Trophoblast cell (in vitro differentiated cells and primary cell): ENCODE measurements around the gene POLR3E.
A peak's percentile ranks its signal among the peaks of the same experiment; 100 is the strongest.

Source experiments
- DNase-seq, 2 donors: peaks; one replicate each; pipeline ENCODE4 v3.0.0-alpha.2; 2016
- H2AFZ ChIP-seq: 2 replicates; pipeline ENCODE4 v1.6.1; 2013; ENCODE audit warnings: low read length, moderate library complexity, mild to moderate bottlenecking; ENCODE audit not compliant: insufficient read depth, poor library complexity
- H2AK5ac ChIP-seq: 2 replicates; pipeline ENCODE4 v1.6.1; 2013; ENCODE audit warnings: mild to moderate bottlenecking, low read length
- H2BK120ac ChIP-seq: 2 replicates; pipeline ENCODE4 v1.6.1; 2013; ENCODE audit warnings: low read length, mild to moderate bottlenecking, moderate library complexity; ENCODE audit not compliant: insufficient read depth, poor library complexity
- H2BK12ac ChIP-seq: 2 replicates; pipeline ENCODE4 v1.6.1; 2013; ENCODE audit warnings: mild to moderate bottlenecking, low read length, moderate library complexity
- H2BK5ac ChIP-seq: 2 replicates; pipeline ENCODE4 v1.6.1; 2013; ENCODE audit warnings: low read length, low read depth, moderate library complexity, mild to moderate bottlenecking; ENCODE audit not compliant: poor library complexity
- H3K14ac ChIP-seq: 2 replicates; pipeline ENCODE4 v1.6.1; 2013; ENCODE audit warnings: mild to moderate bottlenecking, low read length
- H3K18ac ChIP-seq: 2 replicates; pipeline ENCODE4 v1.6.1; 2013; ENCODE audit warnings: mild to moderate bottlenecking, low read length
- H3K23ac ChIP-seq: 2 replicates; pipeline ENCODE4 v1.6.1; 2013; ENCODE audit warnings: low read length
- H3K27ac ChIP-seq: 2 replicates; pipeline ENCODE4 v1.5.1; 2013; ENCODE audit warnings: low read depth, mild to moderate bottlenecking, inconsistent platforms, low read length, moderate library complexity
- H3K27me3 ChIP-seq: 2 replicates; pipeline ENCODE4 v1.6.1; 2013; ENCODE audit warnings: inconsistent platforms, mild to moderate bottlenecking, low read length, moderate library complexity; ENCODE audit not compliant: insufficient read depth
- H3K36me3 ChIP-seq, 2 experiments: 1 replicate in 1 of 2; 2 replicates in 1 of 2; pipeline ENCODE4 v1.6.1; 2013; ENCODE audit warnings: low read length in 2 of 2, mild to moderate bottlenecking in 2 of 2, moderate library complexity in 1 of 2; ENCODE audit not compliant: insufficient read depth in 2 of 2, control insufficient read depth in 1 of 2
- H3K4ac ChIP-seq: 2 replicates; pipeline ENCODE4 v1.6.1; 2013; ENCODE audit warnings: low read depth, mild to moderate bottlenecking, low read length, moderate library complexity
- H3K4me1 ChIP-seq, 2 experiments: 1 replicate in 1 of 2; 2 replicates in 1 of 2; pipeline ENCODE4 v1.6.1; 2013; ENCODE audit warnings: low read length in 2 of 2, mild to moderate bottlenecking in 2 of 2, moderate library complexity in 1 of 2; ENCODE audit not compliant: insufficient read depth in 2 of 2, control insufficient read depth in 1 of 2
- H3K4me2 ChIP-seq: 2 replicates; pipeline ENCODE4 v1.6.1; 2013; ENCODE audit warnings: inconsistent platforms, mild to moderate bottlenecking, low read length, moderate library complexity
- H3K4me3 ChIP-seq: 2 replicates; pipeline ENCODE4 v1.5.1; 2013; ENCODE audit warnings: mild to moderate bottlenecking, low read depth, low read length, inconsistent platforms
- H3K79me1 ChIP-seq: one replicate; pipeline ENCODE4 v1.6.1; 2013; ENCODE audit warnings: low read length
- H3K79me2 ChIP-seq: 2 replicates; pipeline ENCODE4 v1.6.1; 2013; ENCODE audit warnings: low read length, mild to moderate bottlenecking; ENCODE audit not compliant: control insufficient read depth, insufficient read depth, poor library complexity
- H3K9ac ChIP-seq: 2 replicates; pipeline ENCODE4 v1.6.1; 2013; ENCODE audit warnings: mild to moderate bottlenecking, low read length
- H3K9me3 ChIP-seq: 2 replicates; pipeline ENCODE4 v1.6.1; 2013; ENCODE audit warnings: low read depth, mild to moderate bottlenecking, control low read depth, inconsistent platforms, low read length; ENCODE audit not compliant: insufficient read depth
- H4K12ac ChIP-seq: 2 replicates; pipeline ENCODE4 v1.6.1; 2013; ENCODE audit warnings: low read depth, mild to moderate bottlenecking, low read length, moderate library complexity
- H4K8ac ChIP-seq: 2 replicates; pipeline ENCODE4 v1.6.1; 2013; ENCODE audit warnings: low read depth, mild to moderate bottlenecking, low read length, moderate library complexity
- H4K91ac ChIP-seq: one replicate; pipeline ENCODE4 v1.6.1; 2013; ENCODE audit warnings: low read depth, mild to moderate bottlenecking, low read length, moderate library complexity
- WGBS: extraction: QIAGEN DNeasy Blood & Tissue Kit; methylation state at CpG from one replicate; pipeline ENCODE4 v1.1.7; 2013; ENCODE audit warnings: missing lambda C conversion rate; ENCODE audit not compliant: insufficient read length, insufficient coverage; ENCODE audit errors: extremely low coverage; 5-methylcytosine and 5-hydroxymethylcytosine counted together

POLR3E gene

DNA sequence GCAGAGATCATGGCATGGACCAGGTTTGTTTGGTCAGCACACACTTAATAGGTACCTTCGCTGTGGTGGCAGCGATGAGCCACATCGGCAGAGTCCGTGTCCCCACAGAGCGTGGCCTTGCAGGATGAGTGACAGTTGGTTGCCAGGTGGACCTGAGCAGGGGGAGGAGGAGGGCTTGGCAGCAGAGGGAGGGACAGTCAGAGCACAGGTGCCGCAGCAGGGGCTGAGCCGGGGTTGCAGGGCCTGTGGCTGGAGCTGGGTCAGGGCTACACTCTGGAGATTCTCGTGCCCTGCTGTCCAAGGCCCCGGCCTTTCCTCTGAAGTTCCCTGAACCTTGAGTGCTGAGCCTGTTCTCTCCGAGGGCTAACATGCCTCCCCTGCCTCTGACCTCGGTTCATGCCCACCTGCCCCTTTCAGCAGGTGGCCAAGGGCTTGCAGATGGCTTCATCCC is 24.8 kb downstream of the POLR3E start:
- Histone ChIP-seq H4K12ac (no peak overlapping the region), H3K18ac (no peak overlapping the region)
- no CpG with 5 or more reads among the region's 11 CpGs for WGBS

DNA sequence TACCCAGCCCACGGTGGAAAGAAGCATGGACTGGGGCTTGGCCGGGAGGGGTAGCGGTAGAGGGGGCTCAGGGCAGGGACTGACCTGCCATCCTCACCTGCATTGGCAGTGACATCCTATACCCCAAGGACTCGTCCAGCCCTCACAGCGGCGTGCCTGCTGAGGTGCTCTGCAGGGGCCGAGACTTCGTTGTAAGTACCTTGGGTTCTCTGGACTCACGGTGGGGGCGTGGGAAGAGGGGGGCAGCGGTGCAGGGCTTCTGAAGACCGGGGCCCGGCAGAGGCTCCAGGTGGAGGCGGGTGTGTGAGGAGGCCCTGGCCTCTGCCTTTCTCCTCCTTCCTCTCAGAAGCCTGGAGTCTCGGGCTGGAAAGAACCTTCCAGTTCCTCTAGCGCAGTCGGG is 25.5 kb downstream of the POLR3E start:
- Histone ChIP-seq H3K14ac (no peak overlapping the region), H3K27ac (no peak overlapping the region), H3K79me2 (no peaks in the 10 kb centered on the region), H2AFZ (no peak overlapping the region), H3K4ac (no peak overlapping the region), H2BK120ac (no peak overlapping the region), H3K4me3 (no peak overlapping the region), H4K12ac (no peak overlapping the region), H3K36me3 (peaks cover 54 to 64% of the 10 kb centered on the region in 2 experiments), H3K79me1 (no peaks in the 10 kb centered on the region), H2BK5ac (no peak overlapping the region), H3K18ac (peak overlapping the region; percentile 12), H3K23ac (no peak overlapping the region), H3K4me2 (no peak overlapping the region), H3K9ac (no peak overlapping the region), H4K8ac (no peak overlapping the region), H4K91ac (no peak overlapping the region), H2AK5ac (no peak overlapping the region), H3K4me1 (no peaks in the 10 kb centered on the region), H3K9me3 (no peaks in the 10 kb centered on the region), H2BK12ac (no peak overlapping the region), H3K27me3 (no peaks in the 10 kb centered on the region)
- no CpG with 5 or more reads among the region's 17 CpGs for WGBS
- no peak for DNase-seq

More for the DNA sequence above, 24.8 kb downstream of the POLR3E start:
- no peak overlapping the region for H3K27ac ChIP-seq
- no peaks in the 10 kb centered on the region for H3K27me3 ChIP-seq
- H3K36me3 ChIP-seq: peaks cover 53 to 64% of the 10 kb centered on the region in 2 experiments
- no peaks in the 10 kb centered on the region for H3K9me3 ChIP-seq
- no peaks in the 10 kb centered on the region for H3K4me1 ChIP-seq
- H3K9ac ChIP-seq: no peak overlapping the region
- H3K4me3 ChIP-seq: no peak overlapping the region
- no peak overlapping the region for H2BK120ac ChIP-seq
- H2BK12ac ChIP-seq: no peak overlapping the region
- DNase-seq: no peak
- no peak overlapping the region for H3K4me2 ChIP-seq
- no peak overlapping the region for H4K8ac ChIP-seq
- no peak overlapping the region for H2BK5ac ChIP-seq
- H3K14ac ChIP-seq: no peak overlapping the region
- no peak overlapping the region for H3K23ac ChIP-seq
- H2AK5ac ChIP-seq: no peak overlapping the region
- H3K4ac ChIP-seq: no peak overlapping the region
- H3K79me2 ChIP-seq: no peaks in the 10 kb centered on the region
- H4K91ac ChIP-seq: no peak overlapping the region
- H2AFZ ChIP-seq: no peak overlapping the region
- no peaks in the 10 kb centered on the region for H3K79me1 ChIP-seq

DNA sequence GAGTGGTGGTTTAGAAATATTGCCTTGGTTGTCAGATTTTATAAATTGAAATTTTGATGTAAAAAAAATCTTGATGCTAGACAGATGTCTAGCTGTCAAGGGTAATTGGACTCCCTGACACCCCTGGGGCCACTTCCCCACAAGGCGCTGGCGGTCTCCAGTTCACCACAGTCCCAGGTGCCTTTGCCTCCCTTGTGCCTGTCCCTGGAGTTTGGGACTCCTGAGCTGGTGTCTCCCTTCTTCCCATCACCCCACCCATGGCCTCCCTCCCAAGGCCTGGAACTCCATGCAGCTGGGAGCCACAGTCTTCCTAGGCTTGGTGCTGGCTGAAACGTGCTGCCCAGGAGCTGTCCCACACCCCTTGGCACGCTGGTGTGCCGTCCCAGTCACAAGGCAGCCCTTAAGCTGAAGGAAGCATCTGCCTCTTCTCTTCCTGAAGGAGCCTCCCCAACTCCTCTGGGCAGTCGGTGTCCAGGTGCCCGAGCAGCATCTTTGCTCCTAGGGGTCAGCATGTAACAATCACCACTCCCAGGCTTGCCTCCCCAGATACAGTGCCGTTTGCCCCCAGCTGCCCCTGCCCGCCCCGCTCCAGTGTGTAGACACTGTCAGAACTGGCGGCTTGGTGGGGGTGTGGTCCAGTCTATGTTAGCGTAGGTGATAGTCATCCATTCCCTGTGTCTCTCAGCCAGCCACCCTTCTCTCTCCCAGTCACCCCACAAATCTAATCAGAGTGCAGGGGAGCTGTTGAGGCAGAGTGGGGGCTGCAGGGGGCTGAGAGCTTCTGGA is 26.2 kb downstream of the POLR3E start:
- Histone ChIP-seq H2AFZ (no peak overlapping the region), H2BK5ac (no peak overlapping the region), H3K4me1 (no peaks in the 10 kb centered on the region), H3K27me3 (no peaks in the 10 kb centered on the region), H3K79me1 (no peaks in the 10 kb centered on the region), H2AK5ac (no peak overlapping the region), H4K91ac (no peak overlapping the region), H4K8ac (no peak overlapping the region), H3K9me3 (no peaks in the 10 kb centered on the region), H2BK12ac (no peak overlapping the region), H3K4me3 (no peak overlapping the region), H3K9ac (no peak overlapping the region), H3K14ac (no peak overlapping the region), H3K4ac (no peak overlapping the region), H3K36me3 (peaks cover 56 to 68% of the 10 kb centered on the region in 2 experiments), H3K18ac (no peak overlapping the region), H3K23ac (no peak overlapping the region), H2BK120ac (no peak overlapping the region), H3K79me2 (no peaks in the 10 kb centered on the region), H3K27ac (no peak overlapping the region), H3K4me2 (no peak overlapping the region), H4K12ac (no peak overlapping the region)
- DNase-seq: no peak
- WGBS: no CpG with 5 or more reads among the region's 12 CpGs

DNA sequence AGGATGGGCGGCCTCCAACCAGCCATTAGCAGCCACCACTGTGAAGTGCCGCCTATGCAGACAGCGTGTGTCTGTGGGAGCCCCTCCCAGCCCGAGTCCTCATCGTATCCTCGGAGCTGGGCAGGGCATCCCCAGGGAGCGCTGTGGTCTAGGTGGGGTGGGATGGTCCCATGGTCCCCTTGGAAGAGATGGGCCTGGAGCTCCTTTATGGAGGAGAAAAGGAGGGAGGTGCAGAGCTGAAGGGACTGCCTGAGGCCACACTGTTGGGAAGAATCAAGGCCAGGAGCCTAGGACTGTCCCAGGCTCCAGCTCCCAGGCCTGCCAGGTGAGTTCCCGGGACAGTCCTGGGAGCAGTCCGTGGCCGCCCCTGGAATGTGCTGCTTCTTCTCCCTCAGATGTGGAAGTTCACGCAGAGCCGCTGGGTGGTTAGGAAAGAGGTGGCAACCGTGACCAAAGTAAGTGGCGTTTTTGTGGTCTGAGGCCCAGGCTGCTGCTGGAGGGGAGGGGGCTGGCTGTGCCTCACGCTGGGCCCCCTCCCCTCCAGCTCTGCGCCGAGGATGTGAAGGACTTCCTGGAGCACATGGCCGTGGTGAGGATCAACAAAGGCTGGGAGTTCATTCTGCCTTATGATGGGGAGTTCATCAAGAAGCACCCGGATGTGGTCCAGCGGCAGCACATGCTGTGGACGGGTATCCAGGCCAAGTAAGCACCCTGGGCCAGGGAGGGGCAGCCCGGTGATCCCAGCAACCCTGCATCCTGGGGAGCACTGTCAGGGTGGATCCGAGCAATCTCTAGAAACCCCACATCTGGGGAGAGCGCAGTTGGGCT is 27.0 kb downstream of the POLR3E start:
- Histone ChIP-seq H3K9ac (no peak overlapping the region), H2BK5ac (no peak overlapping the region), H3K23ac (no peak overlapping the region), H3K18ac (no peak overlapping the region), H3K79me1 (no peaks in the 10 kb centered on the region), H3K36me3 (peaks cover 57 to 70% of the 10 kb centered on the region in 2 experiments), H4K12ac (no peak overlapping the region), H3K79me2 (no peaks in the 10 kb centered on the region), H3K4me2 (no peak overlapping the region), H2BK12ac (no peak overlapping the region), H3K4me3 (no peak overlapping the region), H4K8ac (no peak overlapping the region), H3K9me3 (no peaks in the 10 kb centered on the region), H3K14ac (no peak overlapping the region), H4K91ac (no peak overlapping the region), H2AK5ac (no peak overlapping the region), H3K4me1 (no peaks in the 10 kb centered on the region), H2BK120ac (no peak overlapping the region), H3K4ac (no peak overlapping the region), H3K27me3 (no peaks in the 10 kb centered on the region), H2AFZ (no peak overlapping the region), H3K27ac (no peak overlapping the region)
- DNase-seq: no peak
- no CpG with 5 or more reads among the region's 24 CpGs for WGBS
